GM19035 (cell line): ENCODE results near the gene MAPK4.
A peak's percentile ranks its signal among the peaks of the same experiment; 100 is the strongest.
"Not testable (repeated sequence)": the region's sequence is repeated elsewhere in the genome, so short reads cannot be mapped to it uniquely, and the experiment has no call there.

Experiments
- ATAC-seq: cut with Tn5 transposase; IDR thresholded peaks from one replicate; pipeline ENCODE4 v1.9.1; 2021; ENCODE audit not compliant: unreplicated experiment

MAPK4 gene

GRCh38 chr18:50679656-50680055 lies 119.8 kb downstream of the MAPK4 start:
- ATAC-seq, result no peak

- no peak for ATAC-seq
Measured at GRCh38 chr18:50680966-50681365, 121.1 kb downstream of the MAPK4 start.

GRCh38 chr18:50682852-50683251 lies 123.0 kb downstream of the MAPK4 start:
- no peak for ATAC-seq

GRCh38 chr18:50686409-50686808 lies 126.5 kb downstream of the MAPK4 start:
- ATAC-seq, result no peak

DNA sequence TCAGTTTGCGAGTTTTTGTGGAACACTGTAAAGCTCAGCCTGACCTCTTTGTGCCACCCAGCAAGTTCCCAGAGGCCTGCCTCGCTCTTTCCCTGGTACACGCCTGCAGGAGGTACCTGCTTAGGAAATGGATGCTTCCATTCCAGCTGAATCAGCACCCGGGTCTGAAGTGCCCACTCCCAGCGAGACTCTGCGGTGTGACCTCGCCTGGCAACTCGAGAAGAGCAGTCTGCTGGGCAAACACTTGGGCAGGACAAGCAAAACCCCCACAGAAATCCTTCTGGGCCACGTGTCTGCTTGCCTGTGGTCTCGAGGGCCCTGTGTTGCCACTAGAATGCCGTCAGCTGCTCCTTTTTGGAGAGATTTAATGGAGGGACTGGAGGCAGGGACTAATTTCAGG lies 127.6 kb downstream of the MAPK4 start:
- ATAC-seq, result no peak

DNA sequence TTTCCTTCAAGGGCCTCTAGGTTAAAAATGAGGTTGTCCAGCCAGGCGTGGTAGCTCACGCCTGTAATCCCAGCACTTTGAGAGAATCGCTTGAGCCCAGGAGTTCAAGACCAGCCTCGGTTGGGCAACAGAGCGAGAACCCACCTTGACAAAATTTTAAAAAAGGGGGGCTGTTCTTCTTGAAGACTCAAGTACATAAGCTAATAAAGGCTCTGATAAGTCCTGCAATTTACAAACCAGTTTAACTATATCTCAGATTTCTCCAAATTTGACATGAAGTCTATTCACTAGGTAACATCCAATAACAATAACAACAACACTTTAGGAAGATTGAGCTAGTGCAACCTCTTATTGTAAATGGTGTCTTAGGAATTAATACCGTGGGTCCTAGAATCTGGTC lies 129.7 kb downstream of the MAPK4 start:
- no peak for ATAC-seq

- no peak for ATAC-seq
Measured at GRCh38 chr18:50694147-50694546, 134.3 kb downstream of the MAPK4 start.

DNA sequence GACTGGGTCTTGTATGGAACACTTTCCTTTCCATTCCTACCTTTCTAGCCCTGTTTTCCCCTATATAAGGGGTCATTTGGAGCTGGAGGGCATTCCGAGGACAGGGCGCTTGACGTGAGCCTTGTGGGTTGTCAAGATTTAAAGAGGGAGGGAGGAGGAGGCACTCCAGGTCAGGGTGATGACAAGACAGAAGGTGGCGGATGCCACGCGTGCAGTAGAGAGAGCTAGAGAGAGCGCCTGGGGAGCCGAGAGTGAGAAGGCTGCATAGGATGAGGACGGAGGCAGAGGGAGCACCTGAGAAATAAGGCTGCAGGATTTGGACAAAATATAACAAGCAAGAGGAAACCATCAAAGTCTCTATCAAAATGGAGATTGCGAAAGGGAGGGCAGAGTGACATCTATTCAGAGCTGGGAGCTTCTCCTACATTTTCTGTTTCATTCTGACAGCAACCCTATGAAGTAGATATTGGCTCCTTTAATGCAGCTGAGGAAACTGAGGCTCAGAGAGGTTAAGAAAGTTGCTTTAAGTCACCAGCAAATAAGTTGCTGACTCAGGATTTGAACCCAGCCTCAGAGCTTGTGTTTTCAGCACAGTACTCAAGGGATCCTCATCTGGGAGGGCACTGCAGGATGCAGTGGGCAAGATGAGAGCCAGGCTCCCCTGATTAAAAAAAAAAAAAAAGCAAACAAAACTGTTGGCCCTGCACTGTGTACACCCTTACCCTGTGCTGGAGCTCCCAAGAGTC lies 135.7 kb downstream of the MAPK4 start:
- ATAC-seq, result no peak

GRCh38 chr18:50696436-50696835 lies 136.5 kb downstream of the MAPK4 start:
- peak; percentile 59 for ATAC-seq

DNA sequence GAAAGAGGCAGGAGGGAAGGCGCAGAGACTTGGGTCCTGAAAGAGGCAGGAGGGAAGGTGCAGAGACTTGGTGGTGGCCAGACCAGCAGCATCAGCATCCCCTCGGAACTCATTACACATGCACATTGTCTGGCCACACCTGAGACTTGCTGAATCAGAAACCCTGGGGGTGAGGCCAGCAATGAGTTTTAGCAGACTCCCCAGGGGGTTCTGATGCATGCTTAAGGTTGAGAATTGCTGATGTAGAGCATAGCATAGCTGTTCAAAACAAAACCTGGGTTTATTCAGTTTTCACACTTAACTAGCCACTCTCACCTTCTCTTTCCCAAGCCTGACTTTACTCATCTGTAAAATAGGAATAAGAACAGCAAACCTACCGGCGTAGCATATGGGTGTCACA lies 137.0 kb downstream of the MAPK4 start:
- peak; percentile 62 for ATAC-seq

- peak; percentile 41 for ATAC-seq
Measured at GRCh38 chr18:50697509-50697908, 137.6 kb downstream of the MAPK4 start.

- ATAC-seq, result no peak
Measured at GRCh38 chr18:50700245-50701165, 140.6 kb downstream of the MAPK4 start.

- no peak for ATAC-seq
Measured at GRCh38 chr18:50704357-50704940, 144.6 kb downstream of the MAPK4 start.

GRCh38 chr18:50706199-50706598 lies 146.3 kb downstream of the MAPK4 start:
- no peak for ATAC-seq

DNA sequence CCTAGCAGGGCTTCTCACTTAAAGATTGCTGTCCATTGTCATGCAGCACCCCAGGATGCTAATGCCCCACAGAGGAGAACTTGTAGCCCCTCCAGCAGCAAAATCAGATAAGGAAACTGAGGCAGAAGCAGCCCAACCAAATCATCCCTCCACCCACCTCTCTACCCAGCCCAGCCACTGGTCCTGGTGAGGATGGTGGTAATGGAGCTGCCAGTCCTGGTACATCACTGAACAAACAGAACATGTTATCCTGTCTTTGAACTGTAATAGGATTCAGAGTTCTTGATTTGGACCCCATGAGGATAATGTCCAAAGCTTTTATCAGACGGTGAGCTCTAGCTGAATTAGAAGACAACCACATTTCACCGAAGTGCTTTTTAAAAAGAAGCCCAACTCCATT lies 146.8 kb downstream of the MAPK4 start:
- ATAC-seq, result no peak

GRCh38 chr18:50707297-50707696 lies 147.4 kb downstream of the MAPK4 start:
- not testable (repeated sequence) for ATAC-seq

- no peak for ATAC-seq
Measured at GRCh38 chr18:50707855-50708469, 148.1 kb downstream of the MAPK4 start.

- no peak for ATAC-seq
Measured at GRCh38 chr18:50709193-50709592, 149.3 kb downstream of the MAPK4 start.

DNA sequence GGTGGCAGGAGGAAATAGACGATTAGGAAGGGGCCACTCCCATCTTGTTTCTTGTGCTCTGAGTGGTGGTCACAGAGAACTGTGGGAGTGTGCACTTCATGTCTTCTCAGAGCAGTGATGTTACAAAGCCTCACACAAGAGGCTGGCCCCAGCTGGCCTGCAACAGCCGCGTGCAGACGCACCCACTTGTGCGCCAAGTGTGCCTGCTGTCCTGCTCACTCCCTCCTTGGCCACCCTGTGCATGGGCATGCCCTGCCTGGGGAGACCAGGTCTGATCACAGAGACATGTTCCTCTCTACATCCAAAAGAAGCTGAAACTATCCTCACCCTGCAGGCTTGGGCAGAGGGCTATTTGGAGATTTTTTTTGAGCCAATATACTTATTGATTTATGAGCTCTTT lies 151.5 kb downstream of the MAPK4 start:
- no peak for ATAC-seq

- ATAC-seq, result no peak
Measured at GRCh38 chr18:50715919-50716318, 156.0 kb downstream of the MAPK4 start.

DNA sequence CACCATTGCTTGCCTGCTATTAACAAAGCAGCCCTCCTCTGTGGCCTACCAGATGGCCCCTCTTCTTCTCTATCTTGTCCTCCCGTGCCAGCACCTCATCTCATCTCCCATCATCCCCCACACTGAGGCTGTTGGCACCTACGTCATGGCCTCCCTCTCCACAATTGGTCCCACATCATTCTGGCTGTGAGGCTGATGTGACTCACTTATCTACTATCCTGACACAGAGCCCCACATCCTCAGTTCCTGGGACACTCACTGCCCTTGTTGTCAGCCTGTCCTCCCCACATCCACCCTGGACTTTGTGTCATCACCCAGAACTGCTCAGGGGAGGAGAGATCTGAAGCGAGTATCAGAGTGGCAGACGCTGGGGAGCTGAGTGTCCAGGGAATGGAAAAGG lies 157.0 kb downstream of the MAPK4 start:
- ATAC-seq, result no peak
